ENCODE data around the gene KIAA1217.

DNA sequence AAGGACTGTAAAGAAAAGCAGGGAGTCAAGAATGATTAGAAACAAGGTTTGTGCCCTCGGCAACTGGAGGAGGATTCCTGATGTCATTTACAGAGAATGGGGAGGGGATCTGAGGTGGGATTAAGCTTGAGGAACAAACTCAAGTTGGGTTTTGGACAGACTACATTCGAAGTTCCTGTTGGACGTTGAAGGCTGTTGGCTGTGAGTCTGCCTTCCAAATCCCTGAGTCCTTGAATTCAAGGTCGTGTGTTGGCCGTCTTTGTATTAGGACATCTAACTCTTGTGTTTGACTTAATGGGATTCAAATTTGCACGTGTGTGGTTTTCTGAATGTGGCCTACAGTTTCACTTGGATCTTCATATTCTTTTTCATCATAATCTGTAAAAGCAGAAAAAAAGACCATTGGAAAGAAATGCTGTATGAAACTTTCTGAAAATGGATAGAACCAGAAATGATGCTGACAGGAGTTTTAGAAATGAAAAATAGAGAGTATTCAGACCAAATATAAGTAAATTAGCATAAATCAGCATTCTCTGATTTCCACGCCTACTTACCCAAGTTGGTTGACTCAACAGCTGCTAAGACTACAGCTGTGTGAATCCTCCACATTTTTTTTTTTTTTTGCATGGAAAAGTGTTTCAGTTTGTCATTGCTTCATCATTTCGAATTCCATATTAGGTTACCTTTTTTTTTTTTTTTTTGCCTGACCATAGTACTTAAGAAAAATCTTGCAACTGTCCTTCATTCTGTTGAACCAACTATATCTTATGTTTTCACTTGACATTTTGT lies 94.8 kb downstream of the KIAA1217 start:
- no peak for TF ChIP-seq POLR2AphosphoS5 (IDR thresholded peaks at IDR 0.05; ENCODE audit: low read depth, low read length)
- no peak for TF ChIP-seq POLR2A (IDR thresholded peaks at IDR 0.05; ENCODE audit: low read depth, low read length)
- TF ChIP-seq TAF1 (IDR thresholded peaks at IDR 0.05; ENCODE audit: low read depth, low read length) = no peak
- TF ChIP-seq SPI1 (IDR thresholded peaks at IDR 0.05; ENCODE audit: low read depth, low read length) = no peak
- no peak for TF ChIP-seq PAX5 (IDR thresholded peaks at IDR 0.05; ENCODE audit: insufficient read depth, low read length, severe bottlenecking)

All from GM12891 (cell line).